Measurements from ENCODE around the gene FTL.

The FTL gene

GRCh38 chr19:48990400-48990799 lies 25.3 kb downstream of the FTL start:
- no peak for DNase-seq (ENCODE audit: extremely low read depth in 1 of 2, low read depth in 1 of 2)

DNA sequence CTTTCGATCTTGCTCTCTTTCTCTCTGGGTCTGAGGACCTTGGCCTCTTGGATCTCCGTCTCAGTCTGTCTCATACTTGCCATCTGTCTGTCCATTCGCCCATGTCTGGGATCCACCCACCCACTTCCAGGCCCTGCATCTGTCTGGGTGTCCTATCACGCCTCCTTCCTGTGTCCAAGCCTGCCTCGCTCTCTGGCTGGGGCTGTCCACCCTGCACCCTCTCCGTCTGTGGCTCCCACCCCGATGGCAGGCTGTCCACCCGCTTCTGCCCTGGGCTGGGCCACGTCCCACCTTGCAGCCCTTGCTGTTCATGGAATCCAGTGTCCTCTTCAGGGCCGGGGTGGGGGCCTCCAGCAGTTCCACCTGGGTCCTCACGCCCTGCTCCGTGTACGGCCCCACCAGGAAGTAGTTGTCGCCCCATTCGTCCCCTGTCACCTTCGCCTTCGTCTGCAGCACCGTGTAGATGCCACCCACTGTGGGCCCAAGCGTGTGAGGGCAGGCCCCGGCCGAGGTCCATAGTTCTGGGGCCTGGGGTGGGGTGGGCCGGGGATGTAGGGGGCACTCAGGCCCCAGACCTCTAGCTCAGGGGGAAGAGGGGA lies 26.0 kb downstream of the FTL start:
- no peak for DNase-seq (ENCODE audit: extremely low read depth in 1 of 2, low read depth in 1 of 2)

- no peak for DNase-seq (ENCODE audit: extremely low read depth in 1 of 2, low read depth in 1 of 2)
Observed at GRCh38 chr19:48991873-48992580, 26.9 kb downstream of the FTL start.

DNA sequence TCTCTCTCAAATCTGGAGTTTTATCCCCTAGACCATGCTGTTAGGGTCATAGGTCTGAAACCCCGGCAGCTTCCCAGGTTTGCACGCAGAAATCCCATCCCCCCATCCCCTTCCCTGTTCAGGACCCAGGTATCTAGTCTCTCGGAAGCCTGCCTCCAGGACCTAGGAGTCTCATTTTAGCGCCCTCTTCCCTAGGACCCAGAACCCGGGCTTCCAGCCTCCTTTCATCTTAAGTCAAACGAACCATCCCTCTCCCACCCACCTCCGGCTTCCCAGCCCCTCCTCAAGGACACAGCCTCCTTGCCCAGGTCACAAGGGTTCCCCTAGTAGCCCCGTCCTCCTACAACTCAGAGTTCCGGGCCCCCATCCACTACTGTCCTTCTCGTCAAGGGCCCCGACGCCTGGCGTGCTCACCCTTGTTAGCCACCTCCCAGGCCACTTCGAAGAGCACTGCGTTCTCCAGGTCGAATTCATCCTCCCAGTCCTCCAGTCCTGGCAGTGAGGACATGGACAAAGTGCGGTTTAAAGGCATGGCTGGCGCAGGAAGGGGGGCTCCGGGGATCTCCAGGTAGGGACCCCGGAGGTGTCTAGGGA lies 27.6 kb downstream of the FTL start:
- no peak for DNase-seq (ENCODE audit: extremely low read depth in 1 of 2, low read depth in 1 of 2)

DNA sequence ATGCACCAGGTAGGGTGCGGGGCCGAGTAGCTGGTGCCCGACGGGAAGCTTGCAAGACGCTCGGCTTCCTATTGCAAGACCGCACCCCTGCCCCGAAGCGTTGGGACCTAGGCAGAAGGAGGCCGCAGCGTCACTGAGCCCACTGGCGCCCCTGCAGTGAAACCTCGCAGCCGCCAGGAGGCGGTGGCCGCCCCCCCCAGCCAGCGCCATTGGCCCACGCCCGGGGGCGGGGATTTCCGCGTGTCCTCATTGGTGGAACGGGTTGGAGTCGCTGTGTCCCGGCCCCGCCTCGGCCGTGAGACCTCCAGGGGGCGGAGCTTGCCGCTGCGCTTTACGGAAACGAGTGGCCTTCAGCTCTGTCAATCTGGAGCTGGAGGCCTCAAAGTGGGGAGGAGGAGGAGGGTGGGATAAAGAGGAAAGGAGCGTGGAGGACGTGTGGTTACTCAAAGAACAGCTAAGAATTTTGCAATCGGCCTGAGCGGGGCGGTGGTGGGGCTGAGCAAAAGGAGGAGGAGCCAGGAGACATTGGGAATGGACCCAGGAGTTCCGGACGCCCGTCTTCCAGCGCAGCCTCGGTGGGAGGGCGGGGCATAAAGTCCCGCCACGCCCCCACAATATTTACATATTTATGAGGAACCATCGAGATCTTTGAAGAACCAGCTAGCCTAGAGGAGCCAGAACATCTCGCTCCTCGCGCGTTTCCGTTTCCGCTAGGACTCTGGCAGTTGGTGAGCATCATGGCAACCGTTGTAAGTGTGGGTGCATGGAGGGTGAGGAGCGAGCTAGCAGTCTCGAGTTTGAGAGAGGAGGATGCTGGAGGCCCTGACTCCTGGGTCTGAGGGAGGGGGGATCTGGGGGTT lies 28.3 kb downstream of the FTL start, which contains the start of the genes GYS1 and RUVBL2:
Gene GYS1 (minus strand): TSS at position 135 of the 860 bp plus-strand sequence. CDS start 197 bp downstream, outside the sequence.
Gene RUVBL2 (plus strand): TSS at position 713 of the 860 bp plus-strand sequence. CDS start 25 bp downstream, at position 738.
- DNase-seq (ENCODE audit: extremely low read depth in 1 of 2, low read depth in 1 of 2) = peak; percentile 98

- no peak for DNase-seq (ENCODE audit: extremely low read depth in 1 of 2, low read depth in 1 of 2)
Observed at GRCh38 chr19:48994035-48994386, 28.9 kb downstream of the FTL start.

- no peak for DNase-seq (ENCODE audit: extremely low read depth in 1 of 2, low read depth in 1 of 2)
Observed at GRCh38 chr19:48997972-48998371, 32.9 kb downstream of the FTL start.

GRCh38 chr19:48999481-49000325 lies 34.6 kb downstream of the FTL start:
- peak; percentile 39 to 51 for DNase-seq (ENCODE audit: extremely low read depth in 1 of 2, low read depth in 1 of 2)

- DNase-seq (ENCODE audit: extremely low read depth in 1 of 2, low read depth in 1 of 2) = no peak
Observed at GRCh38 chr19:49004133-49004532, 39.0 kb downstream of the FTL start.

GRCh38 chr19:49004964-49005614 lies 40.0 kb downstream of the FTL start:
- no peak for DNase-seq (ENCODE audit: extremely low read depth in 1 of 2, low read depth in 1 of 2)

DNA sequence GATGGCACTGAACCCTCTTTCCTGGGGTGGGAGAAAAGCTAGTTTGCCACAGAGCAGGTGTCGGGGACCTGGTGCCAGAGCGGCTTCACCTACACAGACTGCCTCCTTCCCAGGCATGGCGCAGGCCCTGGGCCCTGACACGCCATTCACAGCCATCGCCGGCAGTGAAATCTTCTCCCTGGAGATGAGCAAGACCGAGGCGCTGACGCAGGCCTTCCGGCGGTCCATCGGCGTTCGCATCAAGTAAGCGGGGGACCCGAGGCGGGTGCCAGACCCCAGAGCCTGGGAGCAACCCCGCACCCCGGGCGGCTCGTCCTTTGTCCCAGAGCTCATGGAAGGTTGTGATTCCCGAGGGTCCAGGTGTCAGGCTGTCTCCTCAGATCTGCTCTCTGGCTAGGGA lies 41.8 kb downstream of the FTL start:
- DNase-seq (ENCODE audit: extremely low read depth in 1 of 2, low read depth in 1 of 2) = no peak

DNA sequence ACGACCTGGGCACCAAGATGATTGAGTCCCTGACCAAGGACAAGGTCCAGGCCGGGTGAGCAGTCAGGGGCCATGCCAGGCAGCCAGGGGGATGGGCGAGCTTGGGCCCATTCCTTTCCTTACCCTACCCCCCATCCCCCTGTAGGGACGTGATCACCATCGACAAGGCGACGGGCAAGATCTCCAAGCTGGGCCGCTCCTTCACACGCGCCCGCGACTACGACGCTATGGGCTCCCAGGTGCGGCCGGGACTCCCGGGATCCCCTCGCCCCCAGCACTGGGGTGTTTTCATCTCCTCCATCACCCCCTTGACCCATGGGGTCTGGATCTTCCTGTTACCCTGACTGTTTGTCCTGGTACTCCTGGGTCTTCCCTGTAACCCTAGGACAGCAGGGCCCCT lies 44.7 kb downstream of the FTL start:
- no peak for DNase-seq (ENCODE audit: extremely low read depth in 1 of 2, low read depth in 1 of 2)

DNA sequence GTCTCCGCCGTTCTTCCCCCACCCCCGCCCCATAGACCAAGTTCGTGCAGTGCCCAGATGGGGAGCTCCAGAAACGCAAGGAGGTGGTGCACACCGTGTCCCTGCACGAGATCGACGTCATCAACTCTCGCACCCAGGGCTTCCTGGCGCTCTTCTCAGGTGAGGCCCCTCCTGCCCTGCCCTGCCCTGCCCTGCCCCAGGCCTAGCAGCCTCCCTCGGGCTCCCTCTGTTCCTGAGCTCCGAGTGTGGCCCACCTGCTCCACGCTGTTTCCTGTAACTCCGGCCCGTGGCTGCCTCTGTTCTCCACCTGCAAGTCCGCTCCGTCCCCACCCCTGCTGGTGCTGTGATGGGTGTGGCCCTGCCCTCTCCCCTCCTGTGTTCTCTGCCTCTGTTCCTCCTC lies 45.3 kb downstream of the FTL start:
- no peak for DNase-seq (ENCODE audit: extremely low read depth in 1 of 2, low read depth in 1 of 2)

DNA sequence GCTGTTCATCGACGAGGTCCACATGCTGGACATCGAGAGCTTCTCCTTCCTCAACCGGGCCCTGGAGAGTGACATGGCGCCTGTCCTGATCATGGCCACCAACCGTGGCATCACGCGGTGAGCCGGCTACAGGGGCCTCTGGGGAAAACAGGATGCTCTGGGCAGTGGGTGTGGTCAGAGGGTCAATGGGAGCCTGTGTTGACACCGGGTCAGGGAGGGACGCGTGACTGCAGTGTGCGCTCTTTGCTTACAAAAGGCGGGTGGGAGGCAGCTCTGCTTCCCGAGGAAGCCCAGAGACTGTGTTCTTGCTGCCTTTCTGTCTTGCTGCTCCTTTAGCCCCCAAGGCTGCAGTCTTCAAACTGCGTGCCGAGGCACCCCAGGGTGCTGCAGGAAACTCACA lies 46.1 kb downstream of the FTL start:
- no peak for DNase-seq (ENCODE audit: extremely low read depth in 1 of 2, low read depth in 1 of 2)

- DNase-seq (ENCODE audit: extremely low read depth in 1 of 2, low read depth in 1 of 2) = no peak
Observed at GRCh38 chr19:49014123-49014869, 49.2 kb downstream of the FTL start.

- DNase-seq (ENCODE audit: extremely low read depth in 1 of 2, low read depth in 1 of 2) = no peak
Observed at GRCh38 chr19:49014870-49015255, 49.8 kb downstream of the FTL start.

DNA sequence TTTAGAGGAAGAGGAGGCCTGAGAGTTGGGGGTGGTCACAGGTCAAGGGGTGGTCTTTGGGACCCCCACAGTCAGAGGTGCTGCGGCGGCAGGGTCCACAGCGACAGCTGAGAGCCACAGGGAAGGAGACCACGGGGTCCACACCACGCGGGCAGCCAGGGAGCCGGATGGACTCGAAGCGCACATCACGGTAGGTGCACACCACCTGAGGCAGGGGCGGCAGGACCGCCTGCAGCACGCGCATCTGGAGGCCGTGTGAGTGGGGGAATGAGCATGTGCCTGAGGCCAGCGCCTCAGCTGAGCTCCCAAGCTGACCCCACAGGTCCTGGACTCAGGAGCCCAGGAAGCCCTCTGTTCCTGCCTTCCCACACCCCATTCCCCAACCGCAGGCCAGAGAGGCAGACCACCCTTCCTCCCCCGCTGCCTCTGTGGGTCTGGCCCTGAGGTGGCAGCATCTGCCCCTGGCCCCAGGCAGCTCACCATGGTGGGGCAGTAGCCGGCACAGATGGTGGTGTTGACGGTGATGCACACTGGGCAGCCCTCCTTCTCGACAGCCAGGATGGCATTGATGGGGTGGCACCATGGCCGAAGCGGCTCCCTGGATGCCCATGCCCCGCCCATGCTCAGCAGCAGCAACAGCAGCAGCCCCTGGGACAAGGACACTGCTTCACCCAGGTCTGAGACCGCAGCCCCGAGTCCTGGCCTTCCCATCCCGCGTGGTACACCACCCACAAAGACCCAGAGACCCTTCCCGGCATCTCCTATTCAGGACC lies 51.1 kb downstream of the FTL start:
- DNase-seq (ENCODE audit: extremely low read depth in 1 of 2, low read depth in 1 of 2) = no peak

Measured in activated CD8-positive, alpha-beta memory T cell treated with anti-CD3 and anti-CD28 coated beads for 1 hour (primary cell).